Sigmoid colon (tissue), 4 donors: ENCODE results near the gene FZR1.

ENCODE experiments used
- CTCF ChIP-seq, 4 experiments: fragments of 450-650 bp in 3 of 4; fragments of 200-600 bp in 1 of 4; IDR thresholded peaks; one replicate each; pipeline ENCODE4 v1.5.1; 2016 to 2019; ENCODE audit warnings: antibody characterized with exemption in 4 of 4, mild to moderate bottlenecking in 3 of 4, moderate library complexity in 2 of 4
- POLR2A ChIP-seq, 2 donors: fragments of 450-650 bp; IDR thresholded peaks; one replicate each; pipeline ENCODE4 v1.6.1; 2016; ENCODE audit warnings: antibody characterized with exemption in 2 of 2, mild to moderate bottlenecking in 2 of 2, moderate library complexity in 2 of 2
- POLR2AphosphoS5 ChIP-seq, 4 donors: sonication (generic); formaldehyde crosslinking; IDR thresholded peaks; one replicate each; pipeline ENCODE4 v1.6.1; 2017; ENCODE audit warnings: antibody characterized with exemption in 4 of 4

- TF ChIP-seq CTCF (IDR thresholded peaks at IDR 0.05) (no peak), POLR2AphosphoS5 (IDR thresholded peaks at IDR 0.05) (no peak), POLR2A (IDR thresholded peaks at IDR 0.05) (no peak)
Measured at GRCh38 chr19:3575260-3575741, 69.2 kb downstream of the FZR1 start.
